ENCODE results near the gene TTLL5.

The TTLL5 gene

GRCh38 chr14:75876530-75876929, 215.5 kb downstream of the TTLL5 start:
- DNase-seq = no peak

DNA sequence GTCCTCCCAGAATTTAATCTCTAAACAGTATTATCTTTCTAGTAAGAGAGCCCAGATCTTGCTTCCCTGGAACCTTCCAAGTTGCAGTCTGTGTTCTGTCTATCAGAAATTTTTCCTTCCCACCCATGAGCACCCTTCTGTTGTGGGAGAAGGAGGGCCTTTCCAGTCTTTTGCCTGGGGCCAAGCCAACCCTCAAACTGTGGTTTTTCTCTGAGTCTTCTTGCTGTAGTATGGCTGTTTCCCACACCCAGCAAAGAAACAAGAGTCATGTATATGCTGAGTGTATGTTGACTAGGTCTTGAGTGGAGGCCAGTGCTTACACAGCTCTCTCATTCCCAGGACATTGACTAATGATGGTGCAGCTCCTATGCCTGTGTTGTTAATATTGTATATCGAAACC, 216.2 kb downstream of the TTLL5 start:
- peak in 2 of 3 donors; percentile 8 to 30 for DNase-seq

GRCh38 chr14:75877884-75878283, 216.8 kb downstream of the TTLL5 start:
- no peak for DNase-seq

GRCh38 chr14:75879031-75879430, 218.0 kb downstream of the TTLL5 start:
- peak; percentile 26 to 83 (median 69) for DNase-seq

DNA sequence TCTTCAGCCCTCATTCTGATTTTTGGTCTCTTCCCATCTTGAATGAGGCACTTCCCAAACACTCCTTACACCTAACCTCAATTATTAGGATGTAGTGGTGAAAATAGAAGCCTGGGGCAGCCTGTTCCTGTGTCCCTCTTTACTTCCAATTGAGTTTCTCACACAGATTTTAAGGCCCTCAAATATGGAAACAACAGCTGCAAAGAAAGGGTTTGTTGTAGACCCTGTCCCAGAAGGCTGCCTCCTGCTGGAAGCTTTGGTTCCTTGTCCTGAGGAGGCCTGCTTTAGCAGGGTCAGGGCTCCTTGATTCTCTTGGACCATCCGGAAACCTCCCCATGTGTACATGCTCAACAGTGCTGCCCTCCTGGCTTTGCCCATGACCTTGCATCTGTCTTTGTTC, 219.5 kb downstream of the TTLL5 start:
- DNase-seq = no peak

DNA sequence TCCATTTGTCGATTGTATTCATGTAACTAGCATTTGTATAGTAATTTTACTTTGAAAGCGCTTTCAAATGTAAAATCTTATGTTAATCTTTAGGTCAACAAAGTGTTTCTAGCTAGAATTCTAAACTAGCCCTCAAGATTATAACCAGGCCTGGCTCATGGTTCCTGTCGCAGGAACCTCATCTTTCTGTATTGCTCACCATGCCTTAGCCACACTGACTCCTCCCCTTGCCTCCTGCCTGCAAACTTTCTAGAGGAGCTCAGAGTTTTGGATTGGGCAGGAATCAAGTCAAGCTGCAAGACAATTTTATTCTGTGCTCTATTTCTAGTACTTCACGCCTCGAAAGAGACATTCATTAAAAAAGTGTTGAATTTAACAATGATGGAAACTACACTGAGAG, 220.9 kb downstream of the TTLL5 start:
- DNase-seq = no peak

DNA sequence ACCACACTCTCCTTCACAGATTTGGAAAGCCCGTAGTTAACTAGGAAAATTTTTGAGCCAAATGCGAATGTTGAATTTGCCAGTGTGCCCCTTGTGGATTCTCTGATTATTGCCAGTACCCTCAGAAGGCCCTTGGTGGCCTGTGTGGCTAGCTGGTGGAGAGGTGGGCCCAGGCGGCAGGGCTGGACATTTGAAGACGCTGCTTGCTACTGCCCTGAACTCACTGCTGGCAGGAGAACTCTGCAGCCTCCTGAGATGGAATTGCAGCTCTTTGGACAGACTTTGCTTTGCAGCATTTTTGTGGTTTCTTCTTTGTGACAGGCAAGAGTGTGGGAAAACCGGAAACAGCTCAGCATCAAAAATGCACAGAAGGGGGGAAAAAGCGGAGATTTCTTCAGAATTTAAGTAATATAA, 223.2 kb downstream of the TTLL5 start:
- DNase-seq = no peak

GRCh38 chr14:75885829-75886228, 224.8 kb downstream of the TTLL5 start:
- no peak for DNase-seq

DNA sequence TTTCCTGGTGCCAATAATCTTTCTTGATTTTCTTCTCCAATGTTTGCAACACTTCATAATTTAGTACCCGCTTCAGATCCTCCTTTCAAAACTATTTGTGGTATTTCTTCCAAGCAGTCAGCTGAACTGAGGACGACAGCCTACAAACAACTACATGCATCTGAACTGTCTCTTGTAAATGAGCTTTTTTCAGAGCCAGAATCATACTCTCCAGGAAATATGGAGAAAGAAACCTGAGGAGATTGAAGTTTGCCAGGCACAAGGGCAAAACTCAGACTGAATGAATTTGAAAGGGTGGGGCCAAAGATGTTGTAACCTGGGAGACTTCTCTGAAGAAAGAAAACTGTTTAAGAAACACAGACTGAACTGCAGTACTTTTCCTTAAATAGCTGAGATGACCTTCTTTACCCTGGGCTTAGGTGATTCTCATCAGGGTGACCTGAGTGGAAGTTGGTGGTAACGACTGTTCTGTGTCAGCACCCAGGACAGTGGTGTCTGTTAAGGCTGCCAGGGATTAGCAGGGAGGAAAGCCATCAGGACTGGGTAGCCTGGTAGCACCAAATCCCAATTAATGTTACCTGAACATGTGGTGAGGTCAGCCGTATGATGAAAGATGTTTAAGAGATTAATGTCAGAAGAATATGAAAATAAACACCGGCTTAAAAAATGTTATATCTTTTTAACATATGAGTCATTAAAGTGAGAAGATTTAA, 225.7 kb downstream of the TTLL5 start:
- DNase-seq = no peak

GRCh38 chr14:75888945-75889344, 227.9 kb downstream of the TTLL5 start:
- DNase-seq = no peak

DNA sequence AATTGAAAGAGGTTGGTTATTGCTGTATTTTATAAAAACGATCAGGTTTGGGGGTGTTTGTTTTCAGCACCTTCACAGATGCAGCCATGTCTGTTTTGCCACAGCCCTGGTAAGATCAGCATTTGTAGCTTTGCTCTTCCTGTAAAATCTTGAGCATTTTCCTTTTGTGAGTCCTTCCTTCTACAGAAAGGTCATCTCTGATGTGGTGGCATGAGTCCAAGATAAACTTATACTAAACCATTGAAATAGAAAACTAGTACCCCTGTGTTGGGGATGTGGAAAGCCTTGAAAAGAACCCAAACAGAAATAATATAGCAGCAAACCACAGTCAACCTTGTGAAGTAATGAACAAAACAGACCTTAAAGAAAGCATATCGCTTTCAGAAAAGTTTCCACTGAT, 235.3 kb downstream of the TTLL5 start:
- DNase-seq = peak in 1 of 3 donors; percentile 1

DNA sequence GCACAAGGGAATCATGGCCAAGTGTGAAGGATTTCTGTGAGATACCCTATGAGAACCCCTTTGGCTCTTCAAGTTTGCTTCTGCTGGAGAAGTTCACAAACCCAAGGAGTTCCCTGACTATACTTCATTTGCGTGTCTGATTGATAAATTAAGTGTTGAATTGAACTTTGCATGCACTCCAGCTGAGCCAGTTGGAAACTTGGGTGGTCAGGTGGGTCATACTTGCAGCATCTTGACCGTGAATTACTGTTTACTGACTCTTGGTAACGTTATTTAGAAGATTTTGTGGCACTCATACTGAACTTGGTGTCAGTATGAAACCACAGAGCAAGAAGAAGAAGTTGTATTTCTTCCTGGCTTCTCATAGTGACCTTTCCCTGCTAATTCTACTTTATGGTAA, 243.3 kb downstream of the TTLL5 start:
- no peak for DNase-seq

DNA sequence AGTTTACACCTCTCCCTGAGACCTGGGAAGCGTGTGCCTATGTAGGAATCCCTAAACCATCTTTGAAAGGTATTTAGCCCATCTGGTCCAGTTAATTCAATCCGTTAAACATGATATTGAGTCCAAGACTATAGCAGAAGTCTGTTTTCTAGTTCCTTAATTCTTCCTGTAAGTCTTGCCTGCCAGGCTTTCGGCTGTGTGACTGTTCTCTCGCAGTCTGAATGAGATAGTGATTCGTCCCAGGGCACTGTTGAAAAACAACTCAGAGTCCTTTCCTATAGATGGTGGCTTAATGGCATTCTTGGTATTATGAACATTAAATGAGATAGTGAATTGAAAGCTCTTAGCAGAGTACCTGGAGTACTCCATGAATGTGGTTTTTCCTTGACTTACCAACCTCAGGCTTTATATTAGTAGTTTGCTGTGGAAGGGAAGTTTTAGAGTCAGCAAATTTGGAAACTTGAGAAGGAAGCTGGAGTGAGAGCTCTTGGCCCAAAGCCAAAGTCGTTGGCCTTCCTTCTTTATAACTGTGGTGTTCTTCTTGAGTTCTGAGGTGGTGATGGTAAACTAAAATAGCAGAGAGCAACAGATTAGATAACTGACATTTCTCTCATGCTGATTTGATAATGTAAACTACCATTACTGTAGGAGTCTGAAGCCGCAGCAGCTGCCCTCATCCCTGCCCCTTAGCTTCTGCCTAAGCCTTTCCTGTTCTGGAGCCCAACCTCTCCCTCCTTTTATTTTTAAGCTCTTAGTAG, 244.3 kb downstream of the TTLL5 start:
- peak; percentile 68 to 78 (median 78) for DNase-seq

DNA sequence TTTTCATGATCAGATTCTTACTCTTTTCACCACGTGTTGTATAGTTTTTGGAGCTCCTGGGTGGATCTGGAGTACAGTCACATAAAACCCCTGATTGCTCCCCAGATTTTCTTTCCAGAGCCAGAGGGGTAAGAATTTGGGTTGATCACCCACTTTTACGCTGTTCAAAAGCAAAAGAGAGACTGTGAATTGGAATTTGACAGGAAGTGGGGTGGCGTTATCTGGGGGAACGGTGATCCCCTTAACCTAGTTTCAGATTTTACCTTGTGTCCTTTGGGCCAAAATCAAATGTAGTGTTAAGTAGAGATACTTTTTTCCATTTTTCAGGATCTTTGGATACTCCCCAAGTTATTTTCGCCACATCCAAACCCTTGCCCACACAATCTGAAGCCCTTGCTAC, 245.2 kb downstream of the TTLL5 start:
- no peak for DNase-seq

- DNase-seq = peak; percentile 79 to 86 (median 81)
These were observed 245.7 kb downstream of the TTLL5 start for GRCh38 chr14:75906680-75907280.

DNA sequence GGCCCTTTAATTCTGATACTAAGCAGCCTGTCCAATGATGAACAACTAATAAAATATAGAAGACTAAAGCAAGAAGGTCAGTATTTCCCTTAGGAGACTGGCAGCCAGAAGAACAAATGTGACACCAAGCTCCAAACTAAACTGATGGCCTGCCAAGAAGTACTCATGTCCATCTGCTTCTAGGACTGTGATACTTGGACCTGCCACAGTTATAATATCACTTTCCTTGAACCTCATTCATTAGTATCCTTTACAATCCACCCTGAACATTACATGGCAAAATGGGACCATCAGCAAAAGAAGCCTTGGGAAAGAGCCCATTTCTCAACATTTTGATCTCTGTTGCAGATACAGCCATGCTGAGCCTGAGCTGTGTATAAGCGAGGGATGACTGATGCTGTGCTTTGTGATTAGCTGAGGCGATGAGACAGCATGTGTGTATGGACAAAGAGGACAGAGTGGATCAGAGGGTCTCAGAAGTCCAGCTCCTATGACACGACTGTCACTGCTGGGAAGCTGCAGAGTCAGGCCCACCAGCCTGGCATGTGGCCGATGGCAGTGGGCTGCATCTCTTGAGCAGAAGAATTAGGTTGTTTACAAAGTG, 246.8 kb downstream of the TTLL5 start:
- DNase-seq = no peak

- DNase-seq = no peak
These were observed 248.6 kb downstream of the TTLL5 start for GRCh38 chr14:75909630-75910029.

GRCh38 chr14:75910048-75910447, 249.0 kb downstream of the TTLL5 start:
- no peak for DNase-seq

GRCh38 chr14:75911883-75912282, 250.8 kb downstream of the TTLL5 start:
- DNase-seq = no peak

DNA sequence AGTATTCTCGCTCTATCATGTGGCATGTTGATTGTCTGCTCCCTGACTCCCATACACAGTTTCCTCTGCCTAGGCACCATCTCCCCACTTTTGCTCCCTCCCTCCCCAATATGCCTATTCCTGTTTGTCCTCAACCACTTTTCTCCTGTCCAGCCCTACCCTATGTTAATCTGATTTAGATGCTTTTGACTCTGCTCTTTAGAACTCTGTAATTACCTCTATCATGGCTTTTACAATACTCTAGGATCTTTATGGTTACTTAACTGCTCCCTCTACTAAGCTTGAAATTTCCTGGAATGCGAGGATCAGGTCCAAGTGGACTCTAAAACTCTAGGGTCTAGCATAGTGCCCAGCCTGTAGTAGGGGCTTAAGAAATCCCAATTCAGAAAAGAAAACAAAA, 252.1 kb downstream of the TTLL5 start:
- no peak for DNase-seq

DNA sequence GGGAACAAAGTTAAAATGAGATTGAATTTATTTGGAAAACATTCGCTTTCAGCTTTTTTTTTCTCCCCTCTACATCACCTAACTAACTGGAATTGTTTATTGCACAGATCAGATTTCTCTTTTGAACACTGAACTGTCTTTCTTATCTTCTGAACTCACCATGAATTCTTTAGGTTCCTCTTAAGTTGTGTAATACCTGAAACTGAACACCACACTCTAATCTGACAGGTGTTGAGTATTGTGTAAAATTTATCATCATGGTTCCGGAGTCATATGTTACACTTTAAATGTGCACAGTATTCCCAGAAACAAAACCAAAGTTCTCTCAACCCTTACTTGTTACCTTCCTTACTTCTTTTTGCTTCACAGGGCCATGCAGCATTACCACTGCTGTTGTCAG, 254.0 kb downstream of the TTLL5 start:
- DNase-seq = no peak

GRCh38 chr14:75917322-75917945, 256.4 kb downstream of the TTLL5 start:
- no peak for DNase-seq

GRCh38 chr14:75917946-75918335, 256.9 kb downstream of the TTLL5 start:
- no peak for DNase-seq
